Spinal cord (tissue), 10 donors: ENCODE data around the gene NAA80. TPM values are rescaled to one million over a fixed set of nuclear protein-coding genes. Genes with fewer than 3 reads are reported as not detected.
"Not testable (repeated sequence)": the region's sequence is repeated elsewhere in the genome, so short reads cannot be mapped to it uniquely, and the experiment has no call there.

Experiments
- DNase-seq, 6 donors: peaks; one replicate each; pipeline versions ENCODE4 v3.0.0 to v3.0.0-alpha.2; 2013 to 2015; ENCODE audit warnings: low spot score in 6 of 6, low read depth in 4 of 6
- H3K27ac ChIP-seq: one replicate; pipeline ENCODE4 v1.5.1; 2013; ENCODE audit warnings: low read depth, low read length, control low read depth
- H3K27me3 ChIP-seq: one replicate; pipeline ENCODE4 v1.6.1; 2013; ENCODE audit warnings: low read length; ENCODE audit not compliant: control insufficient read depth, insufficient read depth
- H3K36me3 ChIP-seq: one replicate; pipeline ENCODE4 v1.6.1; 2013; ENCODE audit warnings: low read length; ENCODE audit not compliant: control insufficient read depth, insufficient read depth
- H3K4me1 ChIP-seq: one replicate; pipeline ENCODE4 v1.6.1; 2013; ENCODE audit warnings: low read length; ENCODE audit not compliant: control insufficient read depth, insufficient read depth
- H3K4me3 ChIP-seq: one replicate; pipeline ENCODE4 v1.5.1; 2013; ENCODE audit warnings: low read depth, low read length, control low read depth
- H3K9me3 ChIP-seq: one replicate; pipeline ENCODE4 v1.6.1; 2013; ENCODE audit warnings: low read length; ENCODE audit not compliant: control insufficient read depth, insufficient read depth
- WGBS: methylation state at CpG from one replicate; pipeline ENCODE4 v1.1.5; 2013; ENCODE audit warnings: missing lambda C conversion rate; ENCODE audit not compliant: insufficient coverage; 5-methylcytosine and 5-hydroxymethylcytosine counted together
- polyA plus RNA-seq, 2 donors: library from polyadenylated mRNA; unstranded; fragments of 120-200 nt; gene quantifications; one replicate each; pipeline ENCODE4 v1.2.1, GENCODE V29; 2013; ENCODE audit not compliant: insufficient read length in 2 of 2
- total RNA-seq, 2 donors: library from RNA; depleted of rRNA in 1 of 2; stranded (reverse); fragments of 120-200 nt in 1 of 2; fragments of >200 nt in 1 of 2; gene quantifications; one replicate each; pipeline versions ENCODE4 v1.2.3 to v1.2.4, GENCODE V29; 2013 to 2014
- donor health status: healthy.

The NAA80 gene
- total and polyA plus RNA-seq, 4 donors = 4.6 to 24.4 (median 13.5) TPM

DNA sequence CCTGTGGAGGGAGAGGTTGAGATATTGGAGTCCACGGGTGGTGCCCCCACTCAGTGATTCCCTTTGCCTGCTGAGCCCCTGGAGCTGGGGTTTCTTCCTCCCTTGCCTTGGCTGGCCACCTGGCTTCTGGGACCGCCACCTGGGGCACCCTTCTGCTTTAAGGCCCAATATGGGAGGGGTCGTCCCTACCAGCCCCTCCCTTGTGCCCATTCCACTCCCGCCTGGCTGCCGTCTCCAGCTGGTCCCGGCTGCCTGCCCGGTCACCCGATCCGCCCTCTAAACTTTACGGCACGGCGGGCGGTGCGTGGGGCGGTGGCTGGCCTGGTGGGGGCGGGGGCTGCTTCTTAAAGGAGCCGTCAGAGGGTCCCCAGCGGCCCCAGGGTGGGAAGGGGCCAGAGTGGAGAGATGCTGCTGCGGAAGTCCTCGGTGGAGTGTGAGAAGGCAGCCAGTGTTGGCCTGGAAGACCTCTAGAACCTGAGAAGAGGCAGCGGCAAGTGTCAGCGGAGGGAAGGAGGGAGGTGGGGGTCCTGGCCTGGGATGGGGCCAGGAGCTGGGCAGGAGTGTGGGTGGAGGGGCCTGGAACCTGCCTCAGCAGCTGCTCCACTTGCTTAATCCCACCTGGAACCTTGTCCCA is 31.8 kb downstream of the NAA80 start:
- DNase-seq = peak in 1 of 6 donors; percentile 58
- H3K4me1 ChIP-seq = peaks cover 92% of the 10 kb centered on the region
- peaks cover 13% of the 10 kb centered on the region for H3K36me3 ChIP-seq
- H3K4me3 ChIP-seq = peak overlapping the region; percentile 48
- no peaks in the 10 kb centered on the region for H3K9me3 ChIP-seq
- H3K27ac ChIP-seq = peak overlapping the region; percentile 95
- no peaks in the 10 kb centered on the region for H3K27me3 ChIP-seq
- 9% methylated on average over 19 of the region's 22 CpGs for WGBS

DNA sequence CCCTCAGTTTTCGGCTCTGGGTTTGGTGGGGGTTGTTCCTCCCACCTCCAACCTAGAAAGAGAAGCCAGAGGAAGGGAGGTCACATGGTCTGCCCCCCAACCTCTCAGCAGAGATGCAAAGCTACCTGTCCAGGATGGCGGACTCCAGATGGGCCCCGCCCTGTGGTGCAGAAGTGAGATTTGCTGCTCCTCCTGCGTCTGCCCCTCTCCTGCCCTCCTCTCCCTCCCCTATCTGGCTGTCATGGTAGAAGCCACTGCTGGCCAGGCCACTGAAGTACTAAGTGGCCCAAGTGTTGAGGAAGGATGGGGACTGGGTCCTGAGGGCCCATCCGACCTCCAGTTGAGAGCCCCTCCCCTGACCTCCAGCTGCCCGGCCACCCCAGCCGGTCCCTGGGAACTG is 32.4 kb downstream of the NAA80 start:
- H3K27me3 ChIP-seq = no peaks in the 10 kb centered on the region
- DNase-seq = no peak
- peaks cover 97% of the 10 kb centered on the region for H3K4me1 ChIP-seq
- H3K9me3 ChIP-seq = no peaks in the 10 kb centered on the region
- peak overlapping the region; percentile 95 for H3K27ac ChIP-seq
- peak overlapping the region; percentile 48 for H3K4me3 ChIP-seq
- H3K36me3 ChIP-seq = peaks cover 13% of the 10 kb centered on the region
- 79% methylated on average over 4 of the region's 7 CpGs for WGBS

DNA sequence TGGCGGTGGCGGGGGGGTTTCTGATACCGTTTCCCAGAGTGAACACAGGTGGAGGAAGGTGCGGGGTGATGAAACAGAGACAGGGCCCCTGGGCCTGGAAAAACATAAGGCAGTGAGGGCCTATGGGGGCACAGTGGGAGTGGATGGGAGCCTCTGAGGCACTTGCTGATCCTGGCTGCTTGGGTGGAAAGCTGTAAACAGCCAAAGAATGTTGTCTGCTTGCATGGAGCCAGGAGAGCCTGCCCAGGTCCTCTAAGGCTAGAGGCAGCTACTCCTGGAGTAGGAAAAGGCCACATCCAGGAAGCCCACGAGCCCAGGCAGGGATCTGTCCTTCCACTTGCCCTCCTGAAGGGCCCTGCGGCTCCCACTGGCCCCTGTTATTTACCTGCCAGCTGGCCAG is 33.2 kb downstream of the NAA80 start:
- H3K9me3 ChIP-seq = no peaks in the 10 kb centered on the region
- peaks cover 98% of the 10 kb centered on the region for H3K4me1 ChIP-seq
- no peak for DNase-seq
- 92% methylated on average over 6 of the region's 6 CpGs for WGBS
- H3K4me3 ChIP-seq = no peak overlapping the region
- H3K36me3 ChIP-seq = peaks cover 10% of the 10 kb centered on the region
- H3K27ac ChIP-seq = peak overlapping the region; percentile 95
- no peaks in the 10 kb centered on the region for H3K27me3 ChIP-seq

DNA sequence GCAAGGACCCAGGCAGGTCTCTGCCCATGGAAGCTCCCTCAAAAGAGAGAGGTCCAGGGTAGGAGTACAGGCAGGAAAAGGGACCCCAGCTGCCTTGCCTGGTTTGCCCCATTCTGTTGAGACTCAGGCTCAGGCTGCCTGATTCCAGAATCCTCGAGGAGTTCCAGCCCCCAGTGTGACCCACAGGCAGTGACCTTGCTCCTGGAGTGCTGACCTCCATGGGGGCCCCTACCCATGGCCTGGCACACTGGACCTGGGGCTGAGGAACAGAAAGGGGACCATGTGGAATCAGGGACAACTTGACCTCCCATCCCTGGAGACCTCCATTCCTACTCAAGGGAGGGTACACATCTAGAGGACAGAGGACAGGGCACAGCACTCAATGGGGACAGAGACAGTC is 33.6 kb downstream of the NAA80 start:
- DNase-seq = no peak
- H3K36me3 ChIP-seq = peaks cover 5% of the 10 kb centered on the region
- WGBS = 60% methylated on average over 1 of the region's 1 CpG
- H3K27me3 ChIP-seq = no peaks in the 10 kb centered on the region
- peak overlapping the region; percentile 95 for H3K27ac ChIP-seq
- H3K4me3 ChIP-seq = no peak overlapping the region
- H3K4me1 ChIP-seq = peaks cover 98% of the 10 kb centered on the region
- no peaks in the 10 kb centered on the region for H3K9me3 ChIP-seq

DNA sequence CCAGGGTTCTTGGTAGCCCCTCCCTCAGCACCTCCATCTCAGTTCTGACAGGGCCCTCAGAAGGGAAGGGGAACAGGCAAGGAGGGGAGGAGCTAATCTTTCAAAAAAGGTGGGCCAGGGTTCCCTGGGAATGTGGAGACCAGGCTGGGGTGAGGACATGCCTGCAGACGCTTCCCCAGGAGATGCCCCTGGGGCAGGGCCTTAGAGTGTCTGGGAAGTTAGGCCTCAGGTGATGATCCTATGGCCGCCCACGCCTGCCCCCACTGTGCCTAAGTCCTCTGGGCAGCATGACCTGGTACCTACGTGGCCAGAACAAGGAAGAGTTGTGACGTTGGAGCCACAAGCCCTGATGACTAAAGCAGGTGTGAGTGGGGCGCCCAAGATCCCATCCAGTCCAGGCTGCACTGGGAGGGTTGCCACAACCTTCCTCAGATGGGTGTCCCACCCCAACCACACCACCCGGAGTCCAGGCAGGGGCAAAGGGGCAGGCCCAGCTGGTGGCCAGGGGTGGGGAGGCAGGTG is 34.2 kb downstream of the NAA80 start:
- Histone ChIP-seq H3K27me3 (no peaks in the 10 kb centered on the region), H3K4me3 (no peak overlapping the region), H3K36me3 (peaks cover under 1% of the 10 kb centered on the region), H3K9me3 (no peaks in the 10 kb centered on the region), H3K4me1 (peaks cover 97% of the 10 kb centered on the region), H3K27ac (peak overlapping the region; percentile 95)
- WGBS = 74% methylated on average over 7 of the region's 7 CpGs
- DNase-seq = no peak

DNA sequence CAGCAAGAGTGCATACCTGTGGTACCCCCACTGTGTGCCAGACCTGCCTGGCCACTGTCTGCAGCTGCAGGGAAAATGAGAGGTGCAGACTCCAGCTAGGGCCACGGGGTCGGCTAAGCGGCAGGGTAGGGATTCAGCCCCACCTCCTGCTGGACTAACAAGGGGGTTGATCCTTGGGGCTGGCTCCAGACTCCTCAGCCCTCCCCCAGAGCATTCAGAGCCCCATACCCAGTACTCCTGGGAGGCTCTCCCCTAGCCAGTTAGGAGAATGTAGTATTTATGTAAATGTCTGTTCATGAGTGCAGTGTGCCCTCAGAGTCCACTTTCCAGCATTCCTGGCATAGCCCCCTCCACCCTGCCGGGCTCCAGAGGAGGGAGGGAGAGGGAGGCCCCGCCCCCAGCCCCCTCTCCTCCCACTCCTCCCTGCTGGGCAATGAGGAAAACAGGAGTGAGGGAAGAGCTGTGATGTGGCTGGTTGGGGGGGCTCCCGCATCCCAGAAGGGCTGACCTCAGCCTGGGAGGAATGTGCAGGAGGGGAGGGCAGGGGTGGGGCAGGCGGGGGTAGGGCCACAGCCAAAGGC is 34.7 kb downstream of the NAA80 start:
- Histone ChIP-seq H3K4me3 (no peak overlapping the region), H3K27me3 (no peaks in the 10 kb centered on the region), H3K4me1 (peaks cover 97% of the 10 kb centered on the region), H3K27ac (peak overlapping the region; percentile 95), H3K9me3 (no peaks in the 10 kb centered on the region), H3K36me3 (peaks cover 4% of the 10 kb centered on the region)
- WGBS = no CpG with 5 or more reads among the region's 7 CpGs
- peak in 4 of 6 donors; percentile 40 to 93 (median 71) for DNase-seq

DNA sequence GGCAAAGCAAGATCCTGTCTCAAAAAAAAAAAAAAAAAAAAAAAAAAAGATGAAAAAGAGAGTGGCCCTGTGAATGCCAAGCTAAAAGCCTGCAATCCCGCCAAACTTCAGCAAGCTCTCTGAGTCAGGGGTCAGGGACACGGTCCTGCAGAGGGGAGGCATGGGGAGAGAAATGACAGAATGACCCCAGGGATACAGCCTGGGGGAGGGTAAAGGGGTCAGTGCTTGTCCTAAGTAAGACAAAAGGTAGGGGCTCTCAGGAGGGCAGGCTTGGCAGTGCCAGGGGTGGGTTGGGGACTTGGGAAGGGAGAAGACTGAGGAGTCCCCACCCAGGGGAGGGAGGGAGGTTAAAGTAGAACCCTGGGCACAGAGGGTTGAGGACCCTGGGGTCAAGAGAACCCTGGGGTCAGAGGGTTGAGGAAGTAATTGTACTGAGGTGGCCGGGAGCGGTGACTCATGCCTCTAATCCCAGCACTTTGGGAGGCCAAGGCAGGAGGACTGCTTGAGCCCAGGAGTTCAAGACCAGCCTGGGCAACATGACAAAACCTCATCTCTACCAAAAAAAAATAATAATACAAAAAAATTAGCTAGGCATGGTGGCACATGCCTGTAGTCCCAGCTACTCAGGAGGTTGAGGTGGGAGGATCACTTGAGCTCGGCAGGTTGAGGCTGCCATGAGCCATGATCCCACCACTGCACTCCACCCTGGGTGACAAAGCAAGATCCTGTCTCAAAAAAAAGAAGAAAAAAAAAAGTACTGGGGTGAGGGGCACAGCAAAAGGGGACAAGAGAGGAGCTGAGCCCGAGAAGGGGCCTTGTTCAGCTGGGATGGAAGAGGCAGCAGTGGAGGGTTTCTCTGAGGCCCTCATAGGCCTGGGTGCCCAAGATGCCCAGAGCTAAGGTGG is 35.5 kb downstream of the NAA80 start:
- H3K27me3 ChIP-seq = no peaks in the 10 kb centered on the region
- H3K9me3 ChIP-seq = no peaks in the 10 kb centered on the region
- no peak overlapping the region for H3K4me3 ChIP-seq
- WGBS = 46% methylated on average over 3 of the region's 6 CpGs
- peaks cover 97% of the 10 kb centered on the region for H3K4me1 ChIP-seq
- DNase-seq = no peak
- peaks cover 11% of the 10 kb centered on the region for H3K36me3 ChIP-seq
- peak overlapping the region; percentile 95 for H3K27ac ChIP-seq

DNA sequence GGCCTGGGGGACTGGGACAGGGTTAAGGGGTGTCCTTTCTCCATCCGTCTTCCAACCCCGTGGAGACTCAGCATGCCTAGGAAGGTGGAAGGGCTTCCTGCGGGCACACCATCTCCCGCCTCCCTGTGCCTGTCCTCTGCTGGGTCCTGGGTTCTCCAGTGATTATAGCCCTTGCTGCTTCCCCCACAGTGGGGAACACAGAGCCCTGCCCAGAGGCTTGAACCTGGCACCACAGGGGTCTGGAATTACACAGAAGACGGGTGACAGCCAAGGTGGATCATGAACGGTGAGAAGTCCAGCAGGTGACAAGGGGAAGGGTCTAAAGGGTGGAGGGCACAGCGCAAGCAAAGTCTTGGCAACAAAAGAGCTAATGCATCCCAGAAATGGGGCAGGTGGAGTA is 36.4 kb downstream of the NAA80 start:
- Histone ChIP-seq H3K4me1 (peaks cover 98% of the 10 kb centered on the region), H3K4me3 (no peak overlapping the region), H3K36me3 (peaks cover 21% of the 10 kb centered on the region), H3K27me3 (no peaks in the 10 kb centered on the region), H3K9me3 (no peaks in the 10 kb centered on the region), H3K27ac (peak overlapping the region; percentile 95)
- WGBS = 85% methylated on average over 7 of the region's 7 CpGs
- no peak for DNase-seq

DNA sequence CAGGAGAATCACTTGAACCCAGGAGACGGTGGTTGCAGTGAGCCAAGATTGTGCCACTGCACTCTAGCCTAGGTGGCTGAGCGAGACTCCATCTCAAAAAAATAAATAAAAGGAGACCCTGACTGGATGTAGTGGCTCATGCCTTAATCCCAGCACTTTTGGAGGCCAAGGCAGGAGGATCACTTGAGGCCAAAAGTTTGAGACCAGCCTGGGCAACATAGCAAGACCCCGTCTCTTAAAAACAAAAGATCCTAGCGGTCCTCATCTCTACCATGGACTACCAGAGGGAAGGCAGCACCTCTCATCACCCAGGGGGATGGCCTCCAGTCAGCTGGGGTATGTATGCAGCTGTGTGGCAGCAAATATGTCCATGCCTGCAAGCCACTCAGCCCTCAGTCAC is 37.0 kb downstream of the NAA80 start:
- 100% methylated on average over 2 of the region's 4 CpGs for WGBS
- H3K4me3 ChIP-seq = not testable (repeated sequence)
- peaks cover 98% of the 10 kb centered on the region for H3K4me1 ChIP-seq

More for the DNA sequence above, 37.0 kb downstream of the NAA80 start:
- not testable (repeated sequence) for H3K9me3 ChIP-seq, H3K27ac ChIP-seq, H3K27me3 ChIP-seq, DNase-seq
- H3K36me3 ChIP-seq = peaks cover 27% of the 10 kb centered on the region
